HG03342 (cell line): ENCODE measurements around the gene NCF2.
A peak's percentile ranks its signal among the peaks of the same experiment; 100 is the strongest.

ENCODE experiments used
- ATAC-seq: cut with Tn5 transposase; IDR thresholded peaks from one replicate; pipeline ENCODE4 v1.9.1; 2021; ENCODE audit warnings: mild to moderate bottlenecking, moderate library complexity; ENCODE audit not compliant: unreplicated experiment

The NCF2 gene

DNA sequence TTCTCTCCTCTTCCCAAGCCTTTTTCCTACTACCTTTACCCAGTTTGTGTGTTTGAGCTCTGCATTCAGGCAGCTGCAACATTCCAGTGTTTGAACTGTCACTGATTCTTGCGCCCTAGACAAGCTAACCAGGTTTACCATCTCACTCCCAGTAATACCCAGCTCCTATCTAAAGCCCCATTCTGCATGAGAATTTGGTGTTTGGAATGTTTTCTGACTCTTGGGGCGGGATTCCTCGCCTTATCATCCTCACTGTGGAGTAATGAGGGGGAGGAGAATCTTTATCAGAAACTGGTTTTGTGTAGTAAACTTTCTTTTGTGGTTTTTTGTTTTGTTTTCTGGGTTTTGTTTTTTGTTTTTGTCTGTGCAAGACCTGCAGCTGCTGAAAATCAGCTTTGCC is 36.5 kb downstream of the NCF2 start:
- ATAC-seq = no peak

DNA sequence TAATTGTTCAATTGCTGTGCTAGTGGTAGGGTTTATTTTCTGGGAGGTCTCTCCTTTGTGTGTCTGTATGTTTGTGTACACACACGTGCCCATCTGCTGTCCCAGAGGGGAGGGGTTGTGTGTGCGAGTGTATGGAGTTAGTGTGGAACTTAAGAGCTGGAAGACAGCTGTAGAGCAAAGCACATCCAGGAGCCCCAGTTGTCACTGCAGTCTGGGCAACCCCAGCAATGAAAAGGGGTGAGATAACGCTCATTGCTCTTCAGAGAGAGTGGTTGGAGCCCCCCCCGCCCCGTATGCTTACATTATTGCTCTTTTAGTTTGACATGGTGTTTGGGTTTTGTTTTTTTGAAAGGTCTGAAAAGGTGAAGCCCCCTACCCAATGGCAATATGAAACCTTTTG is 36.9 kb downstream of the NCF2 start:
- ATAC-seq = no peak

DNA sequence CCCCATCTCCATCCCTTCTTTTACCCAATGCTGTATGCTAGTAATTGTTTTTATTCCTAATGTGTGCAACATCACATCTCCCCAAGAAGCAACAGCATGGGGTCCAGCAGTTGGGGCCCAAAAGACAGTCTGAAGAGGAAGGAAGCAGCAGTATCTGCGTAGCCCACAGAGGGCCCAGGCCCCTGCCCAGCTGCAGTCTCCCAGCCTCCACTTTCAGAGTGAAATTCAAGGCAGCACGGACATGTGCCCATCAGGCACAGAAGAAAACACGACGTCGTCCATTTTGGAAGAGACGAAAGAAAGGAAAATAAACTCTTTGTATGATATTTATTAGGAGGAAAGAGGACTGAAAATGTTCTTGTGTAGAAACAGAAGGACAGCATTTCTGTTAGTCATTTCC is 37.4 kb downstream of the NCF2 start:
- no peak for ATAC-seq

DNA sequence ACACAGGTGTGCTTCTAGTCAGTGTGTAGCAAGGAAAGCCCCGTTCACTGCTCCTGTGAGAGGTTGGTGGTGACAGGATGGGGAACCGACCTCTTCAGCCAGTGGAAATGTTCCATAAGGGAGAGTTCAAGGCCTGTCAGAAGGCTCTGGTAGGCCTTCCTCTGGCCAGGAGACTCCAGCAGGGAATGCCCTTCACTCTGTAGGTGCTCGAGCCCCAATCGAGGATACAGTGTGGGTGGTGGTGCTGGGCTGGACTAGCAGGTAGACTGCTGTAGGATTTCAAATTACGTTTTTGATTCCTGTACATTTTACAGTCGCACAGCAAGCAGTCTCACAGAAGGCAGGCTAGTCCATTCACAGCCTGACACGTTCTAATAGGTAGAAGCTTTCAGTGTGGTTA is 37.8 kb downstream of the NCF2 start:
- no peak for ATAC-seq

DNA sequence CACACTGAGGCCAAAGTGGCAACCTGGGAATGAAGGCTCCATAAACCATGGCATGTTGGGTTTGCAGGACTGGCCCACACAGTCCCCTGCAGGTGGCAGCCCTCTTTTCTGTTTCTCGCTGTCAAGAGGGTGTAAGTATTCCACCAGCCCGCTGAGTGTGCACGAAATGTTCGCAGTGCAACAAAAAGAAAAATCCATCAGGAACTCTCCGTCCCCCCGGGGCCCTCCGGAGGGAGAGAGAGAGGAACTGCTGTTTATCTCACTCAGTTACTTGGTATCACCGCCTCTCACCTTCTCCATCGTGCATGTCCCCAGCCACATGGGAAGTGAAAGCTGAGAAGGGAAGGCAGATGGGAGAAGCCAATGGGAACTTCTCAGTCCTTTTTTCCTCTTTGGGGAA is 38.3 kb downstream of the NCF2 start:
- no peak for ATAC-seq

DNA sequence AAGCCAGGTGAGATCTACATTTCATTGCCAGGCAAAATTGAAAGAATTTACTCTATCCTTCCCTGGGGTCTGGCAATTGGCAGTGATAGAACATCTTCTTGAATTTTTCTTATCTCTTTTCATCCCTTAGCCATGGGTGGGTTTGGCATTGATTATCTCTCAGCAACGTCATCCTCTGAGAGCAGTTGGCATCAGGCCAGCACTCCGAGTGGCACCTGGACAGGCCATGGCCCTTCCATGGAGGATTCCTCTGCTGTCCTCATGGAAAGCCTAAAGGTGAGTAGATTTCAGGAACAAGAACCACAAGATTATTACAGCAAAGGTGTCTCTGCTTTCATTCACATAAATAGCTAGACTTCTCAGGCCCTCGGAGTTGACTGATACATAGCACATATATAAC is 39.3 kb downstream of the NCF2 start:
- ATAC-seq = no peak

DNA sequence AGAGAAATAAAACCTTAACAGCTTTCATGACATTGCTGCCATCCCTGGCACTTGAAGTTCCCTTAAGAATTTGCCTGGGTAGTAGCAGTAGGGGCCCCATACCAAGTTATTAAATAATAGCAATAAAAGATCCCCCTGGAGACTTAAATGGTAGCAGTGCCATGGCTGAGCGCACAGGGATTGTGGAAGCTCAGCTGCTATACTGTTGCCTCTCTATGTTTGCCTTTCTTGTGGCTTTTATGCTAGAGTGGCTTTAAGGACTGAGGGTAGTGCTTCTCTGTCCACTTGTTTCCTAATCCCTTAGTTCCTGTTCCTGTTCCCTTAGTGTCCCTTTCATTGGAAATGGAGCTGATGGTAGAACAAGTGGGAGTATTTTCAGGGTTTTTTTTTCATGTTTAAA is 42.1 kb downstream of the NCF2 start:
- peak; percentile 49 for ATAC-seq

DNA sequence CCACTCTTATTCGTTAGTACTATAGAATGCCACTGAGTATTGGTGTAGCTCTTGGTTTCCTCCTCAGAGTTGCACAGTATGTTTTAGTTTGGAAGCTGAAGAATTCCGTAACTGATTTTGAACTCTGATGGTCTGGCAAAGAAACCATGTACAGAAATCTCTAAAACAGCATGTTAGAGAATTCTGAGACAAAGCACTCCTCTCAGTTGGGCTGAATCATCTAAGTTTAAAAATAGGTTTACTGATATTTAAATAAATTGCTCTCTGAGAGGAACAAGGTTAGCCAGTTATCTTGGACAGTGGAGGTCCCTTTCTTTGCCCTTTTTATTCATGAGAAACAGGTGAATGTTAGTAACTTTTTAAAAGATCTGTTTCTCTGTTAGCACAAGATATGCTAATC is 43.8 kb downstream of the NCF2 start:
- no peak for ATAC-seq

DNA sequence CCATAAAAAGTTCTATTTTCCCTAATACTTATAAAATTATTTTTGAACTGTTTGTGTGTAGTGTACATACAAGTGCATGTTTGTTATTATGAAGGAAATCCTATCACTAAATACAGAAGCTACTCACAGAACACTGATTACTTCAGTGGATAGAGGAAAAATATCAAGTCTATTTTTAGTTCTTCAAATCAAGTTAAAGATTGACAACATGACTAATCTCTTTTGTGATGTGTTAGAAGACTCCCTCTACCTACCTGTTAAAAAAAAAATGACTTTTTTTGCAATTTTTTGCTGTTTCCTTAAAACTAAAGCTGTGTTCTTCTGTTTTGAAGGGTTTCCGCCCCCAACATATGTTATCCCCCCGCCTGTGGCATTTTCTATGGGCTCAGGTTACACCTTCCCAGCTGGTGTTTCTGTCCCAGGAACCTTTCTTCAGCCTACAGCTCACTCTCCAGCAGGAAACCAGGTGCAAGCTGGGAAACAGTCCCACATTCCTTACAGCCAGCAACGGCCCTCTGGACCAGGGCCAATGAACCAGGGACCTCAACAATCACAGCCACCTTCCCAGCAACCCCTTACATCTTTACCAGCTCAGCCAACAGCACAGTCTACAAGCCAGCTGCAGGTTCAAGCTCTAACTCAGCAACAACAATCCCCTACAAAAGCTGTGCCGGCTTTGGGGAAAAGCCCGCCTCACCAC is 45.5 kb downstream of the NCF2 start:
- ATAC-seq = no peak

DNA sequence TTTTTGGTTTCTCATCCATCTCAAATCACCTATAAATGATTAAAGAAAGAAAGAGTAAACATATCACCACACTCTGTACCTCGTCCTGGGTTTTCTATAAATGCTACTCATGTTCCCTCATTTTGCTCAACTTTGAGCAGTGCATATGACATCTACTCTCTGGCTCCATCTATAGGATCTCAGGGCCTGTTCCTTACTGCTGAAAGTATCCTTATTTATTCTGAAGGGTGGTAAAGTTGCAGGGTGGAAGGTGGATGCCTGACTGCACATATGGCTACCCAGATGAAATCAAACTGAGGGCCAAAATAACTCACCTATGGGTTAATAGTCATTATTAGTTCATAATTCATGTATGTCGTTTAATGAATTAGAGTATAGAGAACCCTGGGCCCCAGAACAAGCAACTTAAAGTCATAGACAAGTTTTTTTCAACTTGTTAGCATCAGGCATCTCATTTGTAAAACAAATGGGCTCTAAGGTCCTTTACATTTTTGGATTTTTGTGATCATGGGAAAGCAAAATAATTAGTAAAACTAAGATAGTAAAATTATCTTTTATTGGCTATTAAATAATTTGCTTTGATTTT is 46.5 kb downstream of the NCF2 start:
- ATAC-seq = peak; percentile 74

DNA sequence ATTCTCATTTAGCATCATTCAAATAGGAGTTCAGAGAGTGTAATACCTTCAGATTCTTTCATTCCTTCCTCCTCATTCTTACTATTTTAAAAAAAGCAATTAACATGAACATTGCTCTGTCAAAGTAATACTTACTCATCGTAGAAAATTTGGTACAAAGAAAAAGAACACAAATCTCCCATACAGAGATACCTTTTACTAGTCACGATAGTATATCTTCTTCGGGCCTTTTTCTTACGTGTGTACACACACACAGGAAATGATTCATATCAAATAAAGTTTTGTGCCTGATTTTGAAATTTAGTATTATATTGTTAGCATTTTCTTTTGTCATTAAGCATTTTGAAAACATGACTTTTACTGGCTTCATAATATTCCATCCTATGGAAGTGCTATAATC is 52.9 kb downstream of the NCF2 start:
- ATAC-seq = no peak

DNA sequence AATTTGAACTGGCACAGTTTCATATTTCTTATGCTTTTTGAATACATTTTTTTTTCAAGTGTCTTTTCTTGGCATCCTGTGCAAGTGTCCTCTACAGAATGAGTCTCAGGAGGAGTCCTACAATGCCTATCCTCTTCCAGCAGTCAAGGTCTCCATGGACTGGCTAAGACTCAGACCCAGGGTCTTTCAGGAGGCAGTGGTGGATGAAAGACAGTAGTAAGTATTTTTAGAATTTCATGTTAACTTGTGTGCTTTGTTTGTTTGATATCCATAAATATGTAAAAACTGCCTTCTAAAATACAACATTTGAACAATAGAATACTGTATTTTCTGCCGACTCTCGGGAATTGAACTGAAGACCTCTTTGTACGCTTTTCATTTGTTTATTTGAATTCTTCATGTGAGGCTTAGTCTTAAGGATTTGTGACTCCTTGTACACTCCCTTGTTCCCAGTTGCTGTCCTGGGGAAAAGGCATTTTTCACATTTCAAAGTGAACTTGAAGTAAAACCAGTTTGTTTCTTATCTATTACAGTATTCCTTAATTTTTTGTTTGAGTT is 56.6 kb downstream of the NCF2 start:
- ATAC-seq = no peak

DNA sequence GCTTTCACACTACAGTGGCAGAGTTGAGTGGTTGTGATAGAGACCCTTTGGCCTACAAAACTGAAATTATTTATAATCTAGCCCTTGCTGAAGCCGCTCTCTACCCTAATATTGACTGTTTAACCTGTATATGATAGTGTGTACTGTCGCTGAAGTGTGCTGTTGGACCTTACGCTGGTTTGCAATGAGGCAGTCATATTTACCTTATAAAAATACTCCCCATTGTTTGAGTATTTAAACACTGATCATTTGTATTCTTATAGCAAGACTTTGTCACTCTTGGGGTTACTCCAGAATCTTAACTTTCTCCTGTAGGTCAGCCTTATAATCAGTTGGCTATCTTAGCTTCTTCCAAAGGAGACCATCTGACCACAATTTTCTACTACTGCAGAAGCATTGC is 61.7 kb downstream of the NCF2 start:
- no peak for ATAC-seq

DNA sequence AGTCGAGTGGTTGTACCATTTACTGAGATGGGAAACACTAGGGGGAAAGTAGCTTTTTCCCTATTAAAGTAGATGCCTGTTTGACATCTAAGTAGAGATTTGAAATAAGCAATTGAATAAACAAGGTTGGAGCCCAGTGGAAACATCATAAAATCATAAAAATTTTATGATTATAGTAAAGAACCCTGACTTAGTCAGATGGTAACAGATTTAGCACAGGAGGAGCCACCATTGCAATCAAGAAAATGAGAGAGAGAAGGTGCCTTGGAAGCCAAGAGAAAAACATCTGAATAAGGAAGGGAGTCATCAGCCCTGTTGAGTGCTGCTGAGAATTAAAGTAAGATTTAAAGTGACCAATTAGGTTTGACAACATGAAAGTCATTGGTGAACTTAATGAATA is 68.2 kb downstream of the NCF2 start:
- no peak for ATAC-seq

DNA sequence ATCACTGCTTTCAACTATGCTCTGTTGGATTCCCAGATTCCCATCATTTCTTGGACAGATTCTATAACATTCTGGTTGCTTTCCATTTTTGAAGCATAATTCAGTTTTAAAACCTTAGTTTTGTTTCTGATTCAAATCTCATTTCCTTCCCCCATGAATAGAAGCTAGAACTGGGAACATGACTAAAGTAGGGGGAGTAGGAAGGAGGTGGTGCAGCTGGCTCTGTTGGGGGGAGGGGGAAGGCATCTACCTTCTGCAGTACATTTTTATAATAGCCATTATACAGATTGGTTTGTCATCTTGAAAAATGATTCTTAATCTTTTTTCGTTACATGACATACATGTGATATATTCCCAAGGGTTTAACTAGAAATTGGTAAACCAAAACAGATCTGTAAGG is 69.9 kb downstream of the NCF2 start:
- no peak for ATAC-seq

DNA sequence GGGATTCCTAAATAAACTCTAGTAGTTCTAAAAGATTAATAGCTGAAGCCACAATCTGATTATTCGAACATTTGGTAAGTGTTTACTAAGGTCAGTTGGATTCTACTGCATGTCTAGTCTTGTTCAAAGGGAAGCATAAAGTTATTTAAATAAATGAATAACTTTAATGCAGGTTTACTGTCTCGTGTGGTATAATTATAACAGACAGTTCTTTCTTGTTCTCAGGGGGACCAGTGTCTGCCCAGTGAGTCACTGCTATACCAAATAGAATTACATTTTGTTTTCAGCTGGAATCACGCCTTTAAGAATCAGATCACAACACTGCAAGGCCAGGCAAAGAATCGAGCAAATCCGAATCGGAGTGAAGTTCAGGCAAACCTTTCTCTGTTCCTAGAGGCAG is 72.9 kb downstream of the NCF2 start:
- ATAC-seq = no peak

DNA sequence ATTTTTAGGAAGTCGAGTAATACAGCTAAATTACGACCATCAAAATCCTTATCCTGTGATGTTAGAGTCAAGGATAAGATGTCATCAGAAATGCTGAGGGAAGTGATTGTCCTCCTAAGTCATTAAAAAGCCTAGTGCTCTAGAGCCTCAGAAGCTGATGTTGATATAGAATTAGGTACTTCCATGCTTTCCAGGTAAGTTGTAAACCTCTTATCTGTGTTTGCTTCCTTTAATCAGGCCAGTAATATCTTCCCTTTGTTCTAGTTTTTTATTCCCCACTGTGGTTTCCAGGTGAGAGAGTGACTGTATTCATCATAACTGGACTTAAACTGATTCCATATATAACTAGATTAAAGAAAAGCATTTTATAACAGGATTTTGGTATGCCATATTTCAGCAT is 73.5 kb downstream of the NCF2 start:
- ATAC-seq = no peak

DNA sequence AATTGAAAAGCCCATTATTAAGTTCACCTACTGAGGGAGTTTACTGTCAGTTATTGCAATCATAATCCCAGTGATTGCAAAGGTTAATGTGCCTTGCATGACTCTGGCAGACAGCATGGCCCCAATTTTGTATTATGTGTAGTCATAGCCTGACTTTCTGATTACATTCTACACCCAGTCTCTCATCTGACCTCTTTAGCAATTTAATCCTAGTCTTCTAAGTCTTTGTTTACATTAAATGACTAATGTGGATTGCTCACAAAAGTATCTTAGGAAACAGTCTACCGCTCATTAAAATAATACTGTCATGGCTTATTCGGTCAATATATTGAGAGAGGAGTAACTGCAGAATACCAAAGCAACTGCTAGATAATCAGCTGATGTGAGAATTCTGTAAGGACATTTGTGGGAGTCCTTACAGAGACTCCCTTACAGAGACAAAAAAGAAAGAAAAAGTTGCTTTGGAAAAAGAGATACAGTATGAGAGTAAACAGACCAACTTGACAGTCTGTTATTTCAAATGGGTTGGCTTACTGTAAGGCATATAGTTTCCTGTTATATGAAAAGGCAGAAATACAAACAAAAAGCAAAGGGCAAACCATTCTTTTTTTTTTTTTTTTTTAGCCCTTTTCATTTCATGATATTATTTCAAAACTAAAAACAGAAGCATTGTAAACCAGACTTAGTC is 75.1 kb downstream of the NCF2 start:
- no peak for ATAC-seq

DNA sequence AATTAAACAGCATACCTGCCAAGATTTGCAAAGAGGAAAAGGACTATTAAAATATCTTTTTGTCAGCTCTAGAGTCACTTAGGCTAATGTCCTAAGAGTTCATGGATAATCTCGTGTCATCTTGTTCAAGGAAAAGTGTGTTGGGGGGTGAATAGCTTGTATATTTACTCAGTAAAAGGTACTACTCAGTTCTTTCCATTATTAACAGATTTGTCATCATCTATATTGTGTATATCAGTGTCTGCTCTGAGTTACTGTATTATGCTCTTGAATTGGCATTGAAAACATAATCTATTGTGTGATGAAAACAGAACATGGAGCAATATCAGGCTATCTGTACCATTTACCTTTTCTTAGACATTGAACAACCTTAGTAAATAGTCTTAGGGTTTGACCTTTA is 76.0 kb downstream of the NCF2 start:
- no peak for ATAC-seq

DNA sequence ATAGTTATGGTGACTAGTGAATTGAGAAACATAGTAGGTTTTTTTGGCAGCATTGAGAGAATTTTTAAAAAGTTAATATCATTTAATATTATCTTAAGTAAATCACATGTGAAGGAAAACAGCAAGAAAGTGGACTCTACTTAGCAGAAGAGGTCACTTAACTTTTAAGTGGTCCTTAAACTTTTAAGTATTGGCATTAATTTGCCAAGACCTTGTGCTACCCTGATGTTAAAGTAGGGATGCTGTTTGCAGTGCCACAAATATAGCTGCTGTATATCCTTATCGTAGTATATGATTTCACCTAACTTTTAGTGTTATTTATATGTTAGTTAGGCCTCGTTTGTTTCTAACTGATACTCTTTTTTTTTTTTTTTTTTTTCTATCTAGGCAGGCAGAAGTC is 77.8 kb downstream of the NCF2 start:
- ATAC-seq = no peak

DNA sequence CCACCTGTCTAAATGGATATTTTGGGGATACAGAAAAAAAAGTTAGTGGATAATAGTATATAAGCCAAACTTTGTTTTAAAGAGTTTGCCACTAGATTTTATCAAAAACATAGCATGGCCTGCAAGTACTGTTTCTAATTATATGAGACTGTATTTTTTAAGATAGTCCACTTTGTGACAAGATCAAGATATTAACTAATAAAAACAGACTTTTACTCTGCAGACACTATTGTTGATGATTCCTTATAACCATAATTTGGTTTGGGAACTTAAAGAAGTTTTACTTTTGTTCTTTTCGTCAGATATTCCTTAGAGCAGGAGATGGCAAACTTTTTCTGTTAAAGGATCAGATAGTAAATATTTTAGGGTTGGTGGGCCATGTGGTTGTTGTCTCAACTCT is 81.6 kb downstream of the NCF2 start:
- ATAC-seq = no peak

DNA sequence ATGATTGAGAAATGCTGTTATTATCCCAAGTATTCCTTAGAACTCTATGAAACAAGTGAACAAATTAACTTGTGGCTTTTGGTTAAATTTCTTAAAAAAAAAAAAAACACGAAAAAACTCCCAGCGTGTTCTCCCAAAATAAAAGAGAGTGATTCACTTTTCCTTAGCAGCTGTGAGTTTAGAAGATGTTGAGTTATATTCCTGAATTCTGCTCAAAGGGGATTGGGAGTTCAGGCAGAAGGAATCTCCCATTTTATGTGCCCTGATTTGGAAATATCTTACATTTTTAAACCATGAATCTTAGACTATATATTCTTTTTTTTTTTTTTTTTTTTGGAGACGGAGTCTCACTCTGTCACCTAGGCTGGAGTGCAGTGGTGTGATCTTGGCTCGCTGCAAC is 83.7 kb downstream of the NCF2 start:
- ATAC-seq = no peak
